NCI-H2196 treated with DMSO at 0.1 percent for 48 hours (cell line): ENCODE results near the gene PSMD6.

Source experiments
- DNase-seq: peaks from one replicate; lab custom pipeline; 2025; ENCODE audit not compliant: unreplicated experiment; lab: John Stamatoyannopoulos, UW

PSMD6 gene

GRCh38 chr3:64010199-64010598, 13.1 kb downstream of the PSMD6 start:
- DNase-seq, result no peak

GRCh38 chr3:64009528-64009927, 13.8 kb downstream of the PSMD6 start:
- DNase-seq, result no peak

- no peak for DNase-seq
These were observed 14.6 kb downstream of the PSMD6 start for GRCh38 chr3:64008487-64009351.

- DNase-seq, result no peak
These were observed 15.3 kb downstream of the PSMD6 start for GRCh38 chr3:64008017-64008416.

- no peak for DNase-seq
These were observed 19.7 kb downstream of the PSMD6 start for GRCh38 chr3:64003589-64003988.

GRCh38 chr3:64002233-64002632, 21.1 kb downstream of the PSMD6 start:
- DNase-seq, result no peak

- no peak for DNase-seq
These were observed 22.7 kb downstream of the PSMD6 start for GRCh38 chr3:64000453-64001055.

GRCh38 chr3:63998852-63999754, 24.2 kb downstream of the PSMD6 start:
- no peak for DNase-seq

- DNase-seq, result no peak
These were observed 28.2 kb downstream of the PSMD6 start for GRCh38 chr3:63995086-63995485.

GRCh38 chr3:63993653-63994079, 29.6 kb downstream of the PSMD6 start:
- peak; percentile 8 for DNase-seq

GRCh38 chr3:63992516-63993209, 30.6 kb downstream of the PSMD6 start:
- DNase-seq, result no peak

GRCh38 chr3:63991666-63992065, 31.6 kb downstream of the PSMD6 start:
- DNase-seq, result no peak

- no peak for DNase-seq
These were observed 32.6 kb downstream of the PSMD6 start for GRCh38 chr3:63990733-63991132.

GRCh38 chr3:63990204-63990603, 33.1 kb downstream of the PSMD6 start:
- no peak for DNase-seq

GRCh38 chr3:63988943-63989342, 34.4 kb downstream of the PSMD6 start:
- no peak for DNase-seq

GRCh38 chr3:63986831-63987230, 36.5 kb downstream of the PSMD6 start:
- DNase-seq, result no peak

GRCh38 chr3:63986146-63986545, 37.1 kb downstream of the PSMD6 start:
- DNase-seq, result no peak

- no peak for DNase-seq
These were observed 38.9 kb downstream of the PSMD6 start for GRCh38 chr3:63984391-63984790.

- no peak for DNase-seq
These were observed 41.3 kb downstream of the PSMD6 start for GRCh38 chr3:63981980-63982379.

GRCh38 chr3:63980830-63981498, 42.3 kb downstream of the PSMD6 start:
- DNase-seq, result no peak
